ENCODE results near the gene SMPD1.

DNA sequence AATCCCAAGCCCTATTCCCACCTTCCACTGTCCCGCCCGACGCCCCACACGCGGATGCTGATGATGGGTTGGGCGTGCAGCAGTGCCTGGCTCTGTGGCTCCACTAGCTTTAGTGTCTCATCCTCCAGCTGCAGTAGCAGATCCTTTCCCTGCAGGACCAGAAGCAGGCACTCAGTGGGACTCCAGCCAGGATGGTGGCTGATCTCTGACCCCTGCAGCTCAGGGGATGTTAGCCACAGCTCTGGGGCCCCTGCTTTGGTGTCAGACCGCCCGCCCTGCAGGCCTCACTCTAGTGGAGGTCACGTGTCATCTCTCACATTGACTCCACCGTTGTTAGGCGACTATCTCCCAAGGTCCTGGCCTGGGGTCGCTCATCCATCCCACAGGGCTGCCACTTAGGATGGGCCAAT is 11.8 kb downstream of the SMPD1 start:
- TF ChIP-seq, protein P1, sequence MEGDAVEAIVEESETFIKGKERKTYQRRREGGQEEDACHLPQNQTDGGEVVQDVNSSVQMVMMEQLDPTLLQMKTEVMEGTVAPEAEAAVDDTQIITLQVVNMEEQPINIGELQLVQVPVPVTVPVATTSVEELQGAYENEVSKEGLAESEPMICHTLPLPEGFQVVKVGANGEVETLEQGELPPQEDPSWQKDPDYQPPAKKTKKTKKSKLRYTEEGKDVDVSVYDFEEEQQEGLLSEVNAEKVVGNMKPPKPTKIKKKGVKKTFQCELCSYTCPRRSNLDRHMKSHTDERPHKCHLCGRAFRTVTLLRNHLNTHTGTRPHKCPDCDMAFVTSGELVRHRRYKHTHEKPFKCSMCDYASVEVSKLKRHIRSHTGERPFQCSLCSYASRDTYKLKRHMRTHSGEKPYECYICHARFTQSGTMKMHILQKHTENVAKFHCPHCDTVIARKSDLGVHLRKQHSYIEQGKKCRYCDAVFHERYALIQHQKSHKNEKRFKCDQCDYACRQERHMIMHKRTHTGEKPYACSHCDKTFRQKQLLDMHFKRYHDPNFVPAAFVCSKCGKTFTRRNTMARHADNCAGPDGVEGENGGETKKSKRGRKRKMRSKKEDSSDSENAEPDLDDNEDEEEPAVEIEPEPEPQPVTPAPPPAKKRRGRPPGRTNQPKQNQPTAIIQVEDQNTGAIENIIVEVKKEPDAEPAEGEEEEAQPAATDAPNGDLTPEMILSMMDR (IDR thresholded peaks at IDR 0.05; ENCODE audit: borderline replicate concordance, extremely low read depth, low read length, poor library complexity, severe bottlenecking), result no peak
- no peak for TF ChIP-seq EZH2 (IDR thresholded peaks at IDR 0.05; ENCODE audit: borderline replicate concordance, low read depth, low read length, severe bottlenecking)
